ENCODE data around the gene AUP1.

GRCh38 chr2:74497777-74498499 is 31.6 kb downstream of the AUP1 start:
- TF ChIP-seq CTCF (IDR thresholded peaks at IDR 0.05) (no peak), POLR2A (IDR thresholded peaks at IDR 0.05) (no peak)

Measured in heart left ventricle (tissue), 13 donors.